ENCODE measurements around the gene STXBP1. TPM values are rescaled to one million over a fixed set of nuclear protein-coding genes. Genes with fewer than 3 reads are reported as not detected.

The STXBP1 gene
- total and polyA plus RNA-seq, 2 of the 13 experiments (the other 11 are each of a cell fraction or from before 2014, with no cell fraction given), result 2.9 TPM

DNA sequence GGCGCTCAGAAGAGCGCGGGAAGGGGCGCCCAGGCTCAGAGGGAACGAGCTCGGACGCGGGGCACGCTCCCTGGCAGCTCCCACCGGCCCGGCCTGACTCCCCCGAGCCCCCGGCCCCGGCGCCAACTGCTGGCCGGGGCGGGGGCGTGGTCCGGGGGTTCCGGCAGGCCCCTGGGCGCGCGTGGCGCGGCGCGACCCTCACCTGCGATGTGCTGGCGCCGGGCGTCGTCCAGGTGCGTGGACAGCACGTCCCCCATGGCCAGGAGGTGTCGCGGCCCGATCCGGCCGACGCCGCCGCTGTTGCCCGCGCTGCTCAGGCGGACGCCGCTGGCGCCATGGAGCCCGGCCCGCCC lies 43.5 kb upstream of the STXBP1 start (continued):
- TF ChIP-seq, protein P1, sequence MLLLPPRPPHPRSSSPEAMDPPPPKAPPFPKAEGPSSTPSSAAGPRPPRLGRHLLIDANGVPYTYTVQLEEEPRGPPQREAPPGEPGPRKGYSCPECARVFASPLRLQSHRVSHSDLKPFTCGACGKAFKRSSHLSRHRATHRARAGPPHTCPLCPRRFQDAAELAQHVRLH (CRISPR knock-in tag; IDR thresholded peaks at IDR 0.05; ENCODE audit: borderline replicate concordance, low read depth), result no peak
- TF ChIP-seq, protein P2, sequence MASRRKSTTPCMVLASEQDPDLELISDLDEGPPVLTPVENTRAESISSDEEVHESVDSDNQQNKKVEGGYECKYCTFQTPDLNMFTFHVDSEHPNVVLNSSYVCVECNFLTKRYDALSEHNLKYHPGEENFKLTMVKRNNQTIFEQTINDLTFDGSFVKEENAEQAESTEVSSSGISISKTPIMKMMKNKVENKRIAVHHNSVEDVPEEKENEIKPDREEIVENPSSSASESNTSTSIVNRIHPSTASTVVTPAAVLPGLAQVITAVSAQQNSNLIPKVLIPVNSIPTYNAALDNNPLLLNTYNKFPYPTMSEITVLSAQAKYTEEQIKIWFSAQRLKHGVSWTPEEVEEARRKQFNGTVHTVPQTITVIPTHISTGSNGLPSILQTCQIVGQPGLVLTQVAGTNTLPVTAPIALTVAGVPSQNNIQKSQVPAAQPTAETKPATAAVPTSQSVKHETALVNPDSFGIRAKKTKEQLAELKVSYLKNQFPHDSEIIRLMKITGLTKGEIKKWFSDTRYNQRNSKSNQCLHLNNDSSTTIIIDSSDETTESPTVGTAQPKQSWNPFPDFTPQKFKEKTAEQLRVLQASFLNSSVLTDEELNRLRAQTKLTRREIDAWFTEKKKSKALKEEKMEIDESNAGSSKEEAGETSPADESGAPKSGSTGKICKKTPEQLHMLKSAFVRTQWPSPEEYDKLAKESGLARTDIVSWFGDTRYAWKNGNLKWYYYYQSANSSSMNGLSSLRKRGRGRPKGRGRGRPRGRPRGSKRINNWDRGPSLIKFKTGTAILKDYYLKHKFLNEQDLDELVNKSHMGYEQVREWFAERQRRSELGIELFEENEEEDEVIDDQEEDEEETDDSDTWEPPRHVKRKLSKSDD (CRISPR knock-in tag; IDR thresholded peaks at IDR 0.05; ENCODE audit: low read depth), result no peak
- TF ChIP-seq, protein P3, sequence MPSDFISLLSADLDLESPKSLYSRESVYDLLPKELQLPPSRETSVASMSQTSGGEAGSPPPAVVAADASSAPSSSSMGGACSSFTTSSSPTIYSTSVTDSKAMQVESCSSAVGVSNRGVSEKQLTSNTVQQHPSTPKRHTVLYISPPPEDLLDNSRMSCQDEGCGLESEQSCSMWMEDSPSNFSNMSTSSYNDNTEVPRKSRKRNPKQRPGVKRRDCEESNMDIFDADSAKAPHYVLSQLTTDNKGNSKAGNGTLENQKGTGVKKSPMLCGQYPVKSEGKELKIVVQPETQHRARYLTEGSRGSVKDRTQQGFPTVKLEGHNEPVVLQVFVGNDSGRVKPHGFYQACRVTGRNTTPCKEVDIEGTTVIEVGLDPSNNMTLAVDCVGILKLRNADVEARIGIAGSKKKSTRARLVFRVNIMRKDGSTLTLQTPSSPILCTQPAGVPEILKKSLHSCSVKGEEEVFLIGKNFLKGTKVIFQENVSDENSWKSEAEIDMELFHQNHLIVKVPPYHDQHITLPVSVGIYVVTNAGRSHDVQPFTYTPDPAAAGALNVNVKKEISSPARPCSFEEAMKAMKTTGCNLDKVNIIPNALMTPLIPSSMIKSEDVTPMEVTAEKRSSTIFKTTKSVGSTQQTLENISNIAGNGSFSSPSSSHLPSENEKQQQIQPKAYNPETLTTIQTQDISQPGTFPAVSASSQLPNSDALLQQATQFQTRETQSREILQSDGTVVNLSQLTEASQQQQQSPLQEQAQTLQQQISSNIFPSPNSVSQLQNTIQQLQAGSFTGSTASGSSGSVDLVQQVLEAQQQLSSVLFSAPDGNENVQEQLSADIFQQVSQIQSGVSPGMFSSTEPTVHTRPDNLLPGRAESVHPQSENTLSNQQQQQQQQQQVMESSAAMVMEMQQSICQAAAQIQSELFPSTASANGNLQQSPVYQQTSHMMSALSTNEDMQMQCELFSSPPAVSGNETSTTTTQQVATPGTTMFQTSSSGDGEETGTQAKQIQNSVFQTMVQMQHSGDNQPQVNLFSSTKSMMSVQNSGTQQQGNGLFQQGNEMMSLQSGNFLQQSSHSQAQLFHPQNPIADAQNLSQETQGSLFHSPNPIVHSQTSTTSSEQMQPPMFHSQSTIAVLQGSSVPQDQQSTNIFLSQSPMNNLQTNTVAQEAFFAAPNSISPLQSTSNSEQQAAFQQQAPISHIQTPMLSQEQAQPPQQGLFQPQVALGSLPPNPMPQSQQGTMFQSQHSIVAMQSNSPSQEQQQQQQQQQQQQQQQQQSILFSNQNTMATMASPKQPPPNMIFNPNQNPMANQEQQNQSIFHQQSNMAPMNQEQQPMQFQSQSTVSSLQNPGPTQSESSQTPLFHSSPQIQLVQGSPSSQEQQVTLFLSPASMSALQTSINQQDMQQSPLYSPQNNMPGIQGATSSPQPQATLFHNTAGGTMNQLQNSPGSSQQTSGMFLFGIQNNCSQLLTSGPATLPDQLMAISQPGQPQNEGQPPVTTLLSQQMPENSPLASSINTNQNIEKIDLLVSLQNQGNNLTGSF (CRISPR knock-in tag; IDR thresholded peaks at IDR 0.05), result no peak
- no peak for TF ChIP-seq ZNF230 (CRISPR knock-in tag; IDR thresholded peaks at IDR 0.05)
- TF ChIP-seq PRPF4 (IDR thresholded peaks at IDR 0.05; ENCODE audit: low read depth, low read length, poor library complexity, severe bottlenecking), result no peak
- TF ChIP-seq SSRP1 (CRISPR knock-in tag; IDR thresholded peaks at IDR 0.05), result no peak
- TF ChIP-seq ZNF101 (CRISPR knock-in tag; IDR thresholded peaks at IDR 0.05; ENCODE audit: borderline replicate concordance, low read depth), result no peak
- TF ChIP-seq, protein P4, sequence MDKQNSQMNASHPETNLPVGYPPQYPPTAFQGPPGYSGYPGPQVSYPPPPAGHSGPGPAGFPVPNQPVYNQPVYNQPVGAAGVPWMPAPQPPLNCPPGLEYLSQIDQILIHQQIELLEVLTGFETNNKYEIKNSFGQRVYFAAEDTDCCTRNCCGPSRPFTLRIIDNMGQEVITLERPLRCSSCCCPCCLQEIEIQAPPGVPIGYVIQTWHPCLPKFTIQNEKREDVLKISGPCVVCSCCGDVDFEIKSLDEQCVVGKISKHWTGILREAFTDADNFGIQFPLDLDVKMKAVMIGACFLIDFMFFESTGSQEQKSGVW (CRISPR knock-in tag; IDR thresholded peaks at IDR 0.05; ENCODE audit: borderline replicate concordance), result no peak
- TF ChIP-seq, protein P5, sequence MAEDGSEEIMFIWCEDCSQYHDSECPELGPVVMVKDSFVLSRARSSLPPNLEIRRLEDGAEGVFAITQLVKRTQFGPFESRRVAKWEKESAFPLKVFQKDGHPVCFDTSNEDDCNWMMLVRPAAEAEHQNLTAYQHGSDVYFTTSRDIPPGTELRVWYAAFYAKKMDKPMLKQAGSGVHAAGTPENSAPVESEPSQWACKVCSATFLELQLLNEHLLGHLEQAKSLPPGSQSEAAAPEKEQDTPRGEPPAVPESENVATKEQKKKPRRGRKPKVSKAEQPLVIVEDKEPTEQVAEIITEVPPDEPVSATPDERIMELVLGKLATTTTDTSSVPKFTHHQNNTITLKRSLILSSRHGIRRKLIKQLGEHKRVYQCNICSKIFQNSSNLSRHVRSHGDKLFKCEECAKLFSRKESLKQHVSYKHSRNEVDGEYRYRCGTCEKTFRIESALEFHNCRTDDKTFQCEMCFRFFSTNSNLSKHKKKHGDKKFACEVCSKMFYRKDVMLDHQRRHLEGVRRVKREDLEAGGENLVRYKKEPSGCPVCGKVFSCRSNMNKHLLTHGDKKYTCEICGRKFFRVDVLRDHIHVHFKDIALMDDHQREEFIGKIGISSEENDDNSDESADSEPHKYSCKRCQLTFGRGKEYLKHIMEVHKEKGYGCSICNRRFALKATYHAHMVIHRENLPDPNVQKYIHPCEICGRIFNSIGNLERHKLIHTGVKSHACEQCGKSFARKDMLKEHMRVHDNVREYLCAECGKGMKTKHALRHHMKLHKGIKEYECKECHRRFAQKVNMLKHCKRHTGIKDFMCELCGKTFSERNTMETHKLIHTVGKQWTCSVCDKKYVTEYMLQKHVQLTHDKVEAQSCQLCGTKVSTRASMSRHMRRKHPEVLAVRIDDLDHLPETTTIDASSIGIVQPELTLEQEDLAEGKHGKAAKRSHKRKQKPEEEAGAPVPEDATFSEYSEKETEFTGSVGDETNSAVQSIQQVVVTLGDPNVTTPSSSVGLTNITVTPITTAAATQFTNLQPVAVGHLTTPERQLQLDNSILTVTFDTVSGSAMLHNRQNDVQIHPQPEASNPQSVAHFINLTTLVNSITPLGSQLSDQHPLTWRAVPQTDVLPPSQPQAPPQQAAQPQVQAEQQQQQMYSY (CRISPR knock-in tag; IDR thresholded peaks at IDR 0.05), result no peak
- TF ChIP-seq, protein P6, sequence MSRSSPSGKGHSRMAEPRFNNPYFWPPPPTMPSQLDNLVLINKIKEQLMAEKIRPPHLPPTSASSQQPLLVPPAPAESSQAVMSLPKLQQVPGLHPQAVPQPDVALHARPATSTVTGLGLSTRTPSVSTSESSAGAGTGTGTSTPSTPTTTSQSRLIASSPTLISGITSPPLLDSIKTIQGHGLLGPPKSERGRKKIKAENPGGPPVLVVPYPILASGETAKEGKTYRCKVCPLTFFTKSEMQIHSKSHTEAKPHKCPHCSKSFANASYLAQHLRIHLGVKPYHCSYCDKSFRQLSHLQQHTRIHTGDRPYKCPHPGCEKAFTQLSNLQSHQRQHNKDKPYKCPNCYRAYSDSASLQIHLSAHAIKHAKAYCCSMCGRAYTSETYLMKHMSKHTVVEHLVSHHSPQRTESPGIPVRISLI (CRISPR knock-in tag; IDR thresholded peaks at IDR 0.05; ENCODE audit: borderline replicate concordance), result no peak
- no peak for TF ChIP-seq ZMYM2 (CRISPR knock-in tag; IDR thresholded peaks at IDR 0.05)
- TF ChIP-seq, protein P7, sequence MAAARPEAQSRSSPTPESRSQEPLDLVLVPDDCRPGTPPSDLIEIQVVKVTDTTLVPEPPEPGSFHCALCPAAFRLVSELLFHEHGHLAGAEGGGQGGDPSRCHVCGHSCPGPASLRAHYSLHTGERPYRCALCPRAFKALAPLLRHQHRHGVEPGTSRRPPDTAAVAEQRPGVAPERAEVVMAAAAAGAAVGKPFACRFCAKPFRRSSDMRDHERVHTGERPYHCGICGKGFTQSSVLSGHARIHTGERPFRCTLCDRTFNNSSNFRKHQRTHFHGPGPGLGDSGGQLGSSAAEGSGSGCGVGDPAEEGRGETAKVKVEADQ (CRISPR knock-in tag; IDR thresholded peaks at IDR 0.05; ENCODE audit: borderline replicate concordance), result no peak

Data from HepG2 (cell line).